Measurements from ENCODE around the gene PRDM16. TPM values are rescaled to one million over a fixed set of nuclear protein-coding genes. Genes with fewer than 3 reads are reported as not detected.
"Not testable (repeated sequence)": the region's sequence is repeated elsewhere in the genome, so short reads cannot be mapped to it uniquely, and the experiment has no call there.

Gene PRDM16
- polyA plus RNA-seq, 1 experiment: 0.06 TPM

DNA sequence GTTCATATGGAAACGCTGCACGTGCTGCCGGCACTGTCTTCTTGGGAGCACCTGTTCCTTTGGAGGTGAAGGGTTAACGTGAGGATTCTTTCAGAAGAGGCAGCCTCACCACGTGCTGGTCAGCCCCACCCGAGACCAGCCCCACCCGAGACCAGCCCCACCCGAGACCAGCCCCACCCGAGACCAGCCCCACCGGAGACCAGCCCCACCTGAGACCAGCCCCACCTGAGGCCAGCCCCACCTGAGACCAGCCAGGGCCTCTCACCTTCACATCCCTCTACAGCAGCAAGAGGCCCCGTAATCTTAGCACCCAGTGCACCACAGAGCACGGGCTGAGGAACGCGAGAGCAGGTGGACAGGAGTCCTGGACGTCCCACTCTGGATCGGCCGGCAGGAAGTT lies 18.0 kb downstream of the PRDM16 start:
- POLR2A ChIA-PET: no interaction called here
- CTCF ChIA-PET: no interaction called here
- no peaks in the 10 kb centered on the region for H3K27me3 ChIP-seq (ENCODE audit: control insufficient read depth, insufficient read depth, low read length)
- H3K27ac ChIP-seq (ENCODE audit: low read depth, low read length): no peak overlapping the region
- no peak overlapping the region for H3K4me3 ChIP-seq (ENCODE audit: low read depth, low read length)
- no peak for DNase-seq (ENCODE audit: low read depth, low spot score)
- no peaks in the 10 kb centered on the region; the same call in 1 of the 2 replicates for H3K9me3 ChIP-seq (ENCODE audit: control insufficient read depth, insufficient read depth, low read length)
- TF ChIP-seq, protein P1, sequence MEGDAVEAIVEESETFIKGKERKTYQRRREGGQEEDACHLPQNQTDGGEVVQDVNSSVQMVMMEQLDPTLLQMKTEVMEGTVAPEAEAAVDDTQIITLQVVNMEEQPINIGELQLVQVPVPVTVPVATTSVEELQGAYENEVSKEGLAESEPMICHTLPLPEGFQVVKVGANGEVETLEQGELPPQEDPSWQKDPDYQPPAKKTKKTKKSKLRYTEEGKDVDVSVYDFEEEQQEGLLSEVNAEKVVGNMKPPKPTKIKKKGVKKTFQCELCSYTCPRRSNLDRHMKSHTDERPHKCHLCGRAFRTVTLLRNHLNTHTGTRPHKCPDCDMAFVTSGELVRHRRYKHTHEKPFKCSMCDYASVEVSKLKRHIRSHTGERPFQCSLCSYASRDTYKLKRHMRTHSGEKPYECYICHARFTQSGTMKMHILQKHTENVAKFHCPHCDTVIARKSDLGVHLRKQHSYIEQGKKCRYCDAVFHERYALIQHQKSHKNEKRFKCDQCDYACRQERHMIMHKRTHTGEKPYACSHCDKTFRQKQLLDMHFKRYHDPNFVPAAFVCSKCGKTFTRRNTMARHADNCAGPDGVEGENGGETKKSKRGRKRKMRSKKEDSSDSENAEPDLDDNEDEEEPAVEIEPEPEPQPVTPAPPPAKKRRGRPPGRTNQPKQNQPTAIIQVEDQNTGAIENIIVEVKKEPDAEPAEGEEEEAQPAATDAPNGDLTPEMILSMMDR (IDR thresholded peaks at IDR 0.05; ENCODE audit: low read depth, low read length): no peak

DNA sequence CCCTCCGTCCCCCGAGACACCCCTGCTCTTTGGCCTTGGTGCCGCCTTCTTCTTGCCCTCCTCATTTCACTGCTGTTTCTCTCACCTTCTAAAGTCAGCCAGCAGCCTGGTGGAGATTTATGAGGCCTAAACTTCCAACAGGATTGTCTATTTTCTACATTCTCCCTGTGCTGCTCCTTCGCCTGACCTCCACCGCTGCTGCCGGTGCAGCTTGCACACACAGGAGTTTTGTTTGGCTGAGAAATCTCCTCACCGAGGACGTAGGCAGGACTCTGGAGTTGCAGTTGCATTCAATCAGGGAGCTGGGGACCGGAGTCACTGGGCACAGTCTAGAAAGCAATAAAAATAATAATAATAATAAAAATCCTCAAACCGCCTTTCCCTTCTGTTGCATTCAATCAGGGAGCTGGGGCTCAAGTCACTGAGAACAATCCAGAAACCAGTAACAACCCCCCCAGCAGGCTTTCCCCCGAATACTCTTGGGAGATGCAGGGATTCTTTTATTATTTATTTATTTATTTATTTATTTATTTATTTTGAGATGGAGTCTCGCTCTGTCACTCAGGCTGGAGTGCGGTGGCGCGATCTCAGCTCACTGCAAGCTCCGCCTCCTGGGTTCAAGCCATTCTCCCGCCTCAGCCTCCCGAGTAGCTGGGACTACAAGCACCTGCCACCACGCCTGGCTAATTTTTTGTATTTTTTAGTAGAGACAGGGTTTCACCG lies 19.1 kb downstream of the PRDM16 start:
- H3K27ac ChIP-seq (ENCODE audit: low read depth, low read length); H3K9me3 ChIP-seq (ENCODE audit: control insufficient read depth, insufficient read depth, low read length); H3K27me3 ChIP-seq (ENCODE audit: control insufficient read depth, insufficient read depth, low read length); DNase-seq (ENCODE audit: low read depth, low spot score); POLR2A ChIA-PET; CTCF ChIA-PET; H3K4me3 ChIP-seq (ENCODE audit: low read depth, low read length): not testable (repeated sequence)

DNA sequence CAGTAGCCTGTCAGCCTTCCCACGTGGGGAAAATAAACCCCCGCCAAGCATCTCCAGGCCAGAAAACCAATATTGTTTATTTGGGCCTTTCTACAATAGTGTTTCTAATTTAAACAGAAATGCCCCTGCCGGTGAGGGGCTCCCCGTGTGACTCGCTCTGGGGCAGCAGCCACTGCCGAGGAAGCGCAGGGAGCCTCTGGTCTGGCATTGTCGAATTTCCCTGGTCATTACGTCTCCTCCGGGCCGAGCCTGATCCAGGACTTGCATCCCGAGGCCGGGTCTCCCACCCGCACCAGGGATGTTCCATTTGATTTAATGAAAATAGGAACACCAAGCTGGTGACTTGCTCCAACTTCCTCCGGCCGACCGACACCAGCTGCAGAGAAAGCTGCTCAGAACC lies 20.5 kb downstream of the PRDM16 start:
- DNase-seq (ENCODE audit: low read depth, low spot score): no peak
- ChIA-PET CTCF (no interaction called here), POLR2A (no interaction called here)
- no peaks in the 10 kb centered on the region for H3K27me3 ChIP-seq (ENCODE audit: control insufficient read depth, insufficient read depth, low read length)
- no peaks in the 10 kb centered on the region; the same call in 1 of the 2 replicates for H3K9me3 ChIP-seq (ENCODE audit: control insufficient read depth, insufficient read depth, low read length)
- TF ChIP-seq, protein P1 (IDR thresholded peaks at IDR 0.05; ENCODE audit: low read depth, low read length): no peak
- H3K27ac ChIP-seq (ENCODE audit: low read depth, low read length): no peak overlapping the region
- H3K4me3 ChIP-seq (ENCODE audit: low read depth, low read length): no peak overlapping the region

DNA sequence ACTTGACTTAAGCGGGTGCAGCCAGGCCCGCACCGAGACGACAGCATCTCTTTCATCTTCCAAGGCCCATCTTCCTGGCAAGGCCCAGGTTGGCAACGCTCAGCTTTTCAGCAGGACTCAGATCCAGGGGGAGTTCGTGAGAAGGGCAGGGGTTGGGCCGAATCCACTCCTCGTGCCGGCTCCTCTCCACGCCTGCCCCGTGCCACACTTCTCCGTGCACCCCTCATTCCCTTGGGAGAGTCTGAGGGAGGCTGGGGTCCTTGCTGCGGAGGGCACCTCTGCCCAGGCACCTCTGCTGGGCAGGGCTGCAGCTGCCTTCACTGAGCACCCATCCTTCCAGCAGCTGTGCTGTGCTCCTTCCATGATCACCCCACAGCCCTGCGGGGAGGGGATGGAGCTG lies 22.3 kb downstream of the PRDM16 start:
- Histone ChIP-seq H3K4me3 (ENCODE audit: low read depth, low read length) (no peak overlapping the region), H3K27ac (ENCODE audit: low read depth, low read length) (no peak overlapping the region), H3K9me3 (ENCODE audit: control insufficient read depth, insufficient read depth, low read length) (no peaks in the 10 kb centered on the region; the same call in 1 of the 2 replicates), H3K27me3 (ENCODE audit: control insufficient read depth, insufficient read depth, low read length) (no peaks in the 10 kb centered on the region)
- DNase-seq (ENCODE audit: low read depth, low spot score): no peak
- TF ChIP-seq, protein P1 (IDR thresholded peaks at IDR 0.05; ENCODE audit: low read depth, low read length): no peak
- ChIA-PET POLR2A (no interaction called here), CTCF (no interaction called here)

DNA sequence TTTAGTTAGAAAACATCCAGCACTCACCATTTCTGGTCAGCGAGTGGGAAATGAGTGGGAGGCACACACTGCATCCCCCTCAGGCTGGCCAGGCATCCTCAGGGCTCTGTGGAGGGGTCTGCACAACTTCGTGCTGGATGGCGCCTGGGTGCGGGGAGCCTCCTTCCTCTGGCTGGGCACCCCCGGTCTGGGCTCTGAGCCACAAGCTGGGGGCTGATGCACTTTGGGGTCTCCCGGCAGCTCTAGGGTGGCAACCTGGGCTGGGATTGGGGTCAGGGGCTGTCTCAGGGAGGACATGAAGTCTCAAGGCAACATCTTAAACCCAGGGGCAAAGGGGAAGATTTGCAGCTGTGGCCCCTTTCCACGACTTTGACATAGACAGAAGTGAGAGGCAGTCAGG lies 23.5 kb downstream of the PRDM16 start:
- POLR2A ChIA-PET: no interaction called here
- H3K9me3 ChIP-seq (ENCODE audit: control insufficient read depth, insufficient read depth, low read length): no peaks in the 10 kb centered on the region; the same call in 1 of the 2 replicates
- TF ChIP-seq, protein P1 (IDR thresholded peaks at IDR 0.05; ENCODE audit: low read depth, low read length): no peak
- no peak overlapping the region for H3K27ac ChIP-seq (ENCODE audit: low read depth, low read length)
- H3K27me3 ChIP-seq (ENCODE audit: control insufficient read depth, insufficient read depth, low read length): no peaks in the 10 kb centered on the region
- no peak for DNase-seq (ENCODE audit: low read depth, low spot score)
- H3K4me3 ChIP-seq (ENCODE audit: low read depth, low read length): no peak overlapping the region
- CTCF ChIA-PET: no interaction called here

Measured in AG04450 (cell line).